Sigmoid colon (tissue), 4 donors: ENCODE data around the gene TRIM24.

ENCODE experiments used
- CTCF ChIP-seq, 4 experiments: fragments of 450-650 bp in 3 of 4; fragments of 200-600 bp in 1 of 4; IDR thresholded peaks; one replicate each; pipeline ENCODE4 v1.5.1; 2016 to 2019; ENCODE audit warnings: antibody characterized with exemption in 4 of 4, mild to moderate bottlenecking in 3 of 4, moderate library complexity in 2 of 4
- EP300 ChIP-seq, 4 donors: sonication (generic); formaldehyde crosslinking; IDR thresholded peaks; one replicate each; pipeline ENCODE4 v1.6.1; 2017; ENCODE audit warnings: antibody characterized with exemption in 4 of 4

- TF ChIP-seq CTCF (IDR thresholded peaks at IDR 0.05), result no peak
- TF ChIP-seq EP300 (IDR thresholded peaks at IDR 0.05), result no peak
These were observed 31.7 kb downstream of the TRIM24 start for GRCh38 chr7:138491612-138492386.
